Rectal smooth muscle tissue (tissue), 1 donor: ENCODE data around the gene E2F2.
A peak's percentile ranks its signal among the peaks of the same experiment; 100 is the strongest.

Experiments
- H3K27ac ChIP-seq: one replicate; pipeline ENCODE4 v1.7.0; 2013; ENCODE audit warnings: low read depth, low read length, inconsistent platforms
- H3K27me3 ChIP-seq: one replicate; pipeline ENCODE4 v1.7.0; 2013; ENCODE audit warnings: low read length; ENCODE audit not compliant: control insufficient read depth, insufficient read depth
- H3K36me3 ChIP-seq: one replicate; pipeline ENCODE4 v1.7.0; 2013; ENCODE audit warnings: low read length; ENCODE audit not compliant: control insufficient read depth, insufficient read depth
- H3K4me1 ChIP-seq: one replicate; pipeline ENCODE4 v1.7.0; 2013; ENCODE audit warnings: low read length; ENCODE audit not compliant: control insufficient read depth, insufficient read depth
- H3K4me3 ChIP-seq: one replicate; pipeline ENCODE4 v1.7.0; 2013; ENCODE audit warnings: low read length
- H3K9ac ChIP-seq: one replicate; pipeline ENCODE4 v1.7.0; 2013; ENCODE audit warnings: low read length

Gene E2F2

GRCh38 chr1:23568608-23569383, 37.8 kb upstream of the E2F2 start:
- Histone ChIP-seq H3K9ac (no peak overlapping the region), H3K4me1 (peaks cover 3% of the 10 kb centered on the region)

GRCh38 chr1:23567996-23568607, 37.1 kb upstream of the E2F2 start:
- H3K9ac ChIP-seq: no peak overlapping the region

More at GRCh38 chr1:23568608-23569383, 37.8 kb upstream of the E2F2 start:
- Histone ChIP-seq H3K4me3 (peak overlapping the region; percentile 67), H3K27ac (peak overlapping the region; percentile 52), H3K36me3 (no peaks in the 10 kb centered on the region), H3K27me3 (no peaks in the 10 kb centered on the region)

GRCh38 chr1:23567629-23567995, 36.6 kb upstream of the E2F2 start:
- Histone ChIP-seq H3K4me3 (peak overlapping the region; percentile 67), H3K9ac (no peak overlapping the region), H3K27ac (peak overlapping the region; percentile 44), H3K36me3 (no peaks in the 10 kb centered on the region), H3K4me1 (peaks cover 7% of the 10 kb centered on the region), H3K27me3 (no peaks in the 10 kb centered on the region)

More at GRCh38 chr1:23567996-23568607, 37.1 kb upstream of the E2F2 start:
- Histone ChIP-seq H3K27ac (peak overlapping the region; percentile 52), H3K36me3 (no peaks in the 10 kb centered on the region), H3K4me3 (peak overlapping the region; percentile 67), H3K4me1 (peaks cover 3% of the 10 kb centered on the region), H3K27me3 (no peaks in the 10 kb centered on the region)

- Histone ChIP-seq H3K4me1 (peaks cover 15% of the 10 kb centered on the region), H3K9ac (no peak overlapping the region), H3K27me3 (no peaks in the 10 kb centered on the region), H3K36me3 (no peaks in the 10 kb centered on the region), H3K4me3 (no peak overlapping the region), H3K27ac (no peak overlapping the region)
Measured at GRCh38 chr1:23566304-23566703, 35.3 kb upstream of the E2F2 start.

- no peak overlapping the region for H3K9ac ChIP-seq
- H3K36me3 ChIP-seq: no peaks in the 10 kb centered on the region
- peaks cover 20% of the 10 kb centered on the region for H3K4me1 ChIP-seq
- H3K27me3 ChIP-seq: no peaks in the 10 kb centered on the region
- no peak overlapping the region for H3K27ac ChIP-seq
- no peak overlapping the region for H3K4me3 ChIP-seq
Measured at GRCh38 chr1:23565776-23566175, 34.7 kb upstream of the E2F2 start.

- Histone ChIP-seq H3K36me3 (no peaks in the 10 kb centered on the region), H3K27me3 (no peaks in the 10 kb centered on the region), H3K27ac (no peak overlapping the region), H3K4me1 (peaks cover 31% of the 10 kb centered on the region), H3K9ac (no peak overlapping the region), H3K4me3 (no peak overlapping the region)
Measured at GRCh38 chr1:23564529-23565122, 33.6 kb upstream of the E2F2 start.

GRCh38 chr1:23563755-23564374, 32.8 kb upstream of the E2F2 start:
- peaks cover 31% of the 10 kb centered on the region for H3K4me1 ChIP-seq
- H3K9ac ChIP-seq: no peak overlapping the region

GRCh38 chr1:23563003-23563402, 32.0 kb upstream of the E2F2 start:
- Histone ChIP-seq H3K9ac (no peak overlapping the region), H3K36me3 (no peaks in the 10 kb centered on the region), H3K4me3 (no peak overlapping the region), H3K27ac (peak overlapping the region; percentile 90), H3K4me1 (peaks cover 31% of the 10 kb centered on the region), H3K27me3 (no peaks in the 10 kb centered on the region)

More at GRCh38 chr1:23563755-23564374, 32.8 kb upstream of the E2F2 start:
- no peaks in the 10 kb centered on the region for H3K27me3 ChIP-seq
- no peaks in the 10 kb centered on the region for H3K36me3 ChIP-seq
- H3K4me3 ChIP-seq: no peak overlapping the region
- H3K27ac ChIP-seq: peak overlapping the region; percentile 90

GRCh38 chr1:23562137-23562876, 31.3 kb upstream of the E2F2 start:
- no peaks in the 10 kb centered on the region for H3K36me3 ChIP-seq
- peak overlapping the region; percentile 90 for H3K27ac ChIP-seq
- H3K4me1 ChIP-seq: peaks cover 28% of the 10 kb centered on the region
- no peak overlapping the region for H3K9ac ChIP-seq
- H3K27me3 ChIP-seq: no peaks in the 10 kb centered on the region
- no peak overlapping the region for H3K4me3 ChIP-seq

GRCh38 chr1:23561813-23562100, 30.7 kb upstream of the E2F2 start:
- Histone ChIP-seq H3K9ac (no peak overlapping the region), H3K4me3 (peak overlapping the region; percentile 44), H3K36me3 (no peaks in the 10 kb centered on the region), H3K27me3 (no peaks in the 10 kb centered on the region), H3K27ac (peak overlapping the region; percentile 90), H3K4me1 (peaks cover 28% of the 10 kb centered on the region)

GRCh38 chr1:23561076-23561812, 30.2 kb upstream of the E2F2 start:
- peaks cover 28% of the 10 kb centered on the region for H3K4me1 ChIP-seq

More at GRCh38 chr1:23561076-23561812, 30.2 kb upstream of the E2F2 start:
- Histone ChIP-seq H3K9ac (no peak overlapping the region), H3K36me3 (no peaks in the 10 kb centered on the region), H3K27ac (peak overlapping the region; percentile 90), H3K4me3 (peak overlapping the region; percentile 44), H3K27me3 (no peaks in the 10 kb centered on the region)
